Skin epidermis (tissue), 12 donors: ENCODE data around the gene LRRC27.
"Not testable (repeated sequence)": the region's sequence is repeated elsewhere in the genome, so short reads cannot be mapped to it uniquely, and the experiment has no call there.

Source experiments
- H3K27ac ChIP-seq, 21 experiments: fragments of 200-600 bp; sonication (generic) in 11 of 21; one replicate each; pipeline ENCODE4 v1.5.0; 2020; ENCODE audit warnings: mild to moderate bottlenecking in 3 of 21, inconsistent platforms in 2 of 21, moderate library complexity in 2 of 21
- H3K4me3 ChIP-seq, 7 experiments: fragments of 200-600 bp; sonication (generic) in 2 of 7; one replicate each; pipeline ENCODE4 v1.5.0; 2020; ENCODE audit warnings: inconsistent platforms in 2 of 7, mild to moderate bottlenecking in 2 of 7, moderate library complexity in 1 of 7

Gene LRRC27

GRCh38 chr10:132310701-132311337 lies 21.2 kb upstream of the LRRC27 start:
- H3K27ac ChIP-seq = no peak overlapping the region

GRCh38 chr10:132311338-132311939 lies 20.6 kb upstream of the LRRC27 start:
- Histone ChIP-seq H3K4me3 (no peak overlapping the region), H3K27ac (no peak overlapping the region)

More at GRCh38 chr10:132310701-132311337, 21.2 kb upstream of the LRRC27 start:
- no peak overlapping the region for H3K4me3 ChIP-seq

- Histone ChIP-seq H3K4me3 (no peak overlapping the region), H3K27ac (no peak overlapping the region)
Observed at GRCh38 chr10:132313305-132313704, 18.7 kb upstream of the LRRC27 start.

- no peak overlapping the region for H3K27ac ChIP-seq
- H3K4me3 ChIP-seq = no peak overlapping the region
Observed at GRCh38 chr10:132313865-132314264, 18.1 kb upstream of the LRRC27 start.

GRCh38 chr10:132314336-132314735 lies 17.7 kb upstream of the LRRC27 start:
- Histone ChIP-seq H3K27ac (no peak overlapping the region), H3K4me3 (no peak overlapping the region)

- not testable (repeated sequence) for H3K4me3 ChIP-seq
Observed at GRCh38 chr10:132314881-132315280, 17.1 kb upstream of the LRRC27 start.

GRCh38 chr10:132316133-132316532 lies 15.9 kb upstream of the LRRC27 start:
- H3K27ac ChIP-seq = no peak overlapping the region
- no peak overlapping the region for H3K4me3 ChIP-seq

More at GRCh38 chr10:132314881-132315280, 17.1 kb upstream of the LRRC27 start:
- H3K27ac ChIP-seq = not testable (repeated sequence)

- not testable (repeated sequence) for H3K27ac ChIP-seq, H3K4me3 ChIP-seq
Observed at GRCh38 chr10:132317477-132317876, 14.5 kb upstream of the LRRC27 start.

GRCh38 chr10:132319853-132320653 lies 11.9 kb upstream of the LRRC27 start:
- Histone ChIP-seq H3K27ac (peak overlapping the region in 17 of 21 experiments; percentile 7 to 81 (median 60)), H3K4me3 (no peak overlapping the region)

- peak overlapping the region in 17 of 21 experiments; percentile 7 to 81 (median 60) for H3K27ac ChIP-seq
- no peak overlapping the region for H3K4me3 ChIP-seq
Observed at GRCh38 chr10:132320654-132321469, 11.1 kb upstream of the LRRC27 start.

- no peak overlapping the region for H3K27ac ChIP-seq
Observed at GRCh38 chr10:132321726-132322125, 10.3 kb upstream of the LRRC27 start.

GRCh38 chr10:132322586-132323048 lies 9.4 kb upstream of the LRRC27 start:
- peak overlapping the region in 9 of 21 experiments; percentile 7 to 62 (median 25) for H3K27ac ChIP-seq
- H3K4me3 ChIP-seq = no peak overlapping the region

More at GRCh38 chr10:132321726-132322125, 10.3 kb upstream of the LRRC27 start:
- no peak overlapping the region for H3K4me3 ChIP-seq

GRCh38 chr10:132324186-132324585 lies 7.8 kb upstream of the LRRC27 start:
- Histone ChIP-seq H3K4me3 (no peak overlapping the region), H3K27ac (no peak overlapping the region)

GRCh38 chr10:132326344-132326889 lies 5.6 kb upstream of the LRRC27 start:
- H3K27ac ChIP-seq = peak overlapping the region in 1 of 21 experiments; percentile 44
- H3K4me3 ChIP-seq = no peak overlapping the region

GRCh38 chr10:132326925-132327324 lies 5.1 kb upstream of the LRRC27 start:
- H3K4me3 ChIP-seq = no peak overlapping the region
- H3K27ac ChIP-seq = peak overlapping the region in 1 of 21 experiments; percentile 44

GRCh38 chr10:132328106-132328505 lies 3.9 kb upstream of the LRRC27 start:
- Histone ChIP-seq H3K27ac (peak overlapping the region in 2 of 21 experiments; percentile 27 to 51), H3K4me3 (no peak overlapping the region)

- Histone ChIP-seq H3K27ac (peak overlapping the region in 6 of 21 experiments; percentile 51 to 96 (median 78)), H3K4me3 (peak overlapping the region in 1 of 7 experiments; percentile 68)
Observed at GRCh38 chr10:132328738-132329137, 3.3 kb upstream of the LRRC27 start.

- H3K27ac ChIP-seq = peak overlapping the region in 19 of 21 experiments; percentile 1 to 96 (median 77)
- H3K4me3 ChIP-seq = peak overlapping the region in 6 of 7 experiments; percentile 59 to 89 (median 72)
Observed at GRCh38 chr10:132329565-132330485, 2.2 kb upstream of the LRRC27 start.
